SIG-M5 (cell line): Measurements from ENCODE around the gene ERC2.

ENCODE experiments used
- DNase-seq: peaks from one replicate; lab custom pipeline; 2025; lab: John Stamatoyannopoulos, UW

ERC2 gene

DNA sequence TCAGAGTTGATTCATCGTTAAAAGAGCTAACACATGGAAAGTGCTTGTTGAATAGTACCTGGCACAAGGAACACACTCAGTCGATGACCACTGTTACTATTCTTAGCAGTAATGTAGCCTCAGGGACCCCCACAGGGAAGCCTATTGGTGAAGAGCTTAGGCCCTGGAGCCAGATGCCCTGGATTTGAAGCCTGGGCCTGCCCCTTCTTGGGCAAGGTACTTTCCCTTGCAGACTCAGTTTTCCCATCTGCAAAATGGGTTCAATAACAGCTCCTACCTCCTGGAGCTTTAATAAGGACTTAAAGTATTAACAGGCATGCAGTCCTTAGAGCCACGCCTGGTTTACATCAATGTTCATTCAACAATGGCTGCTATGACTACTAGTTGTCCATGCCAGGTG lies 884.2 kb downstream of the ERC2 start:
- DNase-seq: no peak

DNA sequence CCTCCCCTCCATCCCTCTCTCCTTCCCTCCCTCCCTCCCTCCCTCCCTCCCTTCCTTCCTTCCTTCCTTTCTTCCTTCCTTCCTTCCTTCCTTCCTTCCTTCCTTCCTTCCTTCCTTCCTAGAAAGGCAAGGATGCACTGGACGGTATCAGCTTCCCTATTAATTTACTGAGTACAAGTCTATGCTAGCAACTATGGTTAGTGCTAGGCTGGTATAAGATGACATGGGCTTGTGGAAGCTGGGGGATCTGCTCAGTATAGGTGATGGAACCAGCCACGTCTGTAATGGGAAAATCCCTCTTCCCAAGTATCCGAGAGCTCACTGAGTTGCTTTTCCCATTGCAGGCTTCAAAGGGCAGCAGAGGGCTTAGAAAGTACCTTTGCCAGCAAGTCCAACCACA lies 884.8 kb downstream of the ERC2 start:
- no peak for DNase-seq

DNA sequence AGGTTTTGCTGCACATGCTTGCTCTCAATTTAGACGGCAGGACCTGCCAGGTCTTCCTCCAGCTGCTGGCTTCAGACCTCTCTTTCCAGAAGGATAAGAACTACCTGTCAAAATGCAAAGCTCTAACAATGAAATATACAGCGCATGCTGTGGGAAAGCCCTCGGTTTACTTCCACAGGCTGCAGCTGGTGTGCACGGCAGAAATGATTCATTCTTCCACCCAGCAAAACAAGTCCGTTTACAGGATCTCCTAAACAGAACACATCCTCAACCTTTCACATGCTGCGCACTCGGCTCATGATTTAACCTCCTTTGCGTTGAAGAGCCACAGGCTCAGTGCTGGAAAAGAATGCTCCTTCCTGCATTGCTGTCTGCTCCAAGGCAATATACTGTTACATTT lies 888.8 kb downstream of the ERC2 start:
- DNase-seq: no peak

DNA sequence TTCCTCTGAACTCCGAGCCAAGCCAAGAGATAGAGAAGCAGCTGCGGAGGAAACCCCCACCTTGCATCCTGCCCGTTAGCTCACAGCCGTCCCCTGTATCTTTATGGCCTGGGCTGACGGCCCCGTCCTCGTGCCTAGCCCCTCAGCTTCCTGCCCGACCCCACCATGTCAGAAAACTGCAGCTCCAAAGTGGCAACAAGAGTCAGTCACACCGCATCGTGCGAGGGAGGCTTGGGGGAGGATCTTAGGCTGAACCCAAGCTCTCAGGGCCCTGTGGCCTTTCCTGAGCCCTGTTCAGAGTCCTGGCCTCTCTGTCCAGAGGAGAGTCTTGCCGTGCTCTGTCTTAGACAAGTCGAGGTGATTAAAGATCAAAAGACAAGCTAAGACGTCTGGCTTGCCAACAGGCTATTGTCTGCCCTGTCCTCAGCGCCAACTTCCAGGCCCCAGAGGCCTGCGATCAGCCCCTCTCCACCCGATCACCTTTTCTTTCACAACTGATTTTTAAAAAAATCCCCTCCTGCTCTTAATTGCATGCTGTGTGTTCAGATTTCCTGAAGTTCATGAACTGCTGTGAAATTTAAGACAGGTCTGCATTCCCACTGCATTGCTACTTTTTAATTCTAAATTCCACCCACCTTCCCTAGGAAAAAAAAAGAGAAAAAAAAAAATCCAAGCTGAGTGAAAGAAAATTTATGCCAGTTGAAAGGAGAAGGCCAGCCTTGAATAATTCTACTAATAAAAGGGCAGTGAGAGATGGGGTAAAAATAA lies 891.5 kb downstream of the ERC2 start:
- DNase-seq: no peak

DNA sequence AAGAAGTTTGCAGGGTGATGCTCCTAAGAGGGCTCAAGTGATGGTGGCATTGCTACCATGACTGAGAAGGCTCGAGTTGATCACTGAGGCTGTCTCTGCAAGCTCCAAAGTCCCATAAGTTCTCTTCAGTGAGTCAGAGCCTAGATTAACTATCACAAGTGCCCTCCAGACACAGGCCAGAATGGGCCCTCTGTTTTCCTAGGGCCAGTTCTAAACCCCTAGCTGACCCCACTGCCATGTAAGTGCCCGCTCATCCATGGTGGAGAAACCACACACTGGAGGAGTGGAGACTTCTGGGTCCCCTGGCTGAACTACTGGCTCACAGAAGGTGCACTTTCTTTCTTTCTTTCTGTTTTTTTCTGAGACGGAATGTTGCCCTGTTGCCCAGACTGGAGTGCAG lies 893.6 kb downstream of the ERC2 start:
- DNase-seq: no peak

DNA sequence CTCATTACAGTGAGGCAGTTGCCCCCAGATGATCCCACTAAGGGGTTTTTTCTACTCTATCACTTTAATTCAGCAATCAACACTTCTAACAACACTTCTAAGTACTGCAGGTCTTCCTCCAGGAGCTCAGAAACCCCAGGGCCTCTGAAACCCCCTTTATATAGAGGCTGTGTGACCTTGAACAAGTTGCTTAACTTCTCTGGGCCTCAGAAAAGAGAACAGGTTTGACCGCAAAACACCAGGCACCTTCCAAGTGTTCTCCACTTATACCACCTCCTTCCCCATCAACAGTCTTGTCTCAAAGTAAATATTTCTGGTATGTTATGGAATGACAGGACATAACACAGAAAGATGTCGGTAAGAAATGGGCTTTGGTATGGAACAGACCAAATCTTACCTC lies 895.5 kb downstream of the ERC2 start:
- DNase-seq: no peak

DNA sequence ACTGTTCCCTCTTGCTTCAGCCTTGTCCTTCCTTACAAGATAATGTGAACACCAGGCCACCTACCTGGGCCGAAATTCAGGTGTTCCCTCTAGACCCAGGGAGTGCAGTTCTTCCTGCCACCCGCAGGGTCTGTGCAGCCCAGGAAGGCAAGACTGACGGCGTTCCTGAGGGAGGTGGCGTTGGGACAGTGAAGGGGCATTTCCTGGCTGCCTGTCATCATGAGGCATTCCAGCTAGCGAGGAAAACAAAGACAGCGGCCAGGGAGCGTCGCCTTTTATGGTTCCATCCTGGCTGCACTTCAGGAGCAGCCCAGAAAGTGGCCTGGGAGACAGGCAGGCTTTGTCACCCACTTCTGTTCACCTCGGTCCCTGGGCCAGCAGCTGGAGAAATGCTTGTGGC lies 896.4 kb downstream of the ERC2 start:
- no peak for DNase-seq

DNA sequence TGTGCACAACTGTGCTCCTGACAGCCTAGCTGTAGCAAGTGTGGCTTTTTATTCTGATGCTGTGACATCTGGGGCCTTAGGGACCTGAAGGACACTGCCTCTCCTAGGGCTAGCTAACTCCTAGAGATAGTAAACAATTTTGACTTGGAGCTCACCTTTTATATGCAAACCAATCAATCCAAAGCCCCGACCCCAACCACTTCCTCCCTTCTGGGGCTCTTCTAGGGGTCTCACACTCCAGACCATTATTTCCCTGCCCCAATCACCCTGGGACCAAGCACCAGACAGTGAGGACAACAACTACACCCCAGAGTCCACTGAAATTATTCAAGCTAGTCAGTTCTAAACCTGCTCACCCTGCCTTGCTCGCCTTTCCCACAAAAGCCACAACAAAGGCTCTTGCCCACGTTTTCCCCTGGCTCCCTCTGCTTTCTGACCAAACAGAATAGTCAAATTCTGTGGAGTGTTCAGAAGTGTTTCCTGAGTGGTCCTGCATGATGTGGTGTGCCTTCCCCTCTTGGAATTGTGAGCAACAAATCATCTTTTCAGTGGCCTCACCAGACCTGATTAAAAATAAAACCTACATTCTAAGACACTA lies 897.0 kb downstream of the ERC2 start:
- no peak for DNase-seq

DNA sequence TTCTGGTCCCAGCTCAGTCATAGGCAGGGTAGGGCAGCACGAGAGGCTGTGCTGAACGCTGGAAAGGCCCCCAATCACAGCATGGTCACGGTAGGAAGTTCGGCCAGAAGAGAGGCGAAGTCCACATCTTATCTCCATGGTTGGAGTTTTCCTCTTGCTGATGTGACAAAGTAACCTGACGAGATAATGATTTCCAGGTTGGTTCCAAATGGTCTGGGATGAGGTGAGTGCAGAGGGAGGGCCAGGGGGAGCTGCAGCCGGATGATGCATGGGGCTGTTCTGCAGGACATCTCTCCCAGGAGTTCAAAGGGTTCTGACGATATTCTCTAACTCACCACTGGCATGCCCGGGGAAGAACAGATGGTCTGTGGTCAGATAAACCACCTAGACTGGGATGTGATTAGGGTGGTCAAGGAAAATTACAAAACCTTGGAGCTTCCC lies 898.0 kb downstream of the ERC2 start:
- no peak for DNase-seq

DNA sequence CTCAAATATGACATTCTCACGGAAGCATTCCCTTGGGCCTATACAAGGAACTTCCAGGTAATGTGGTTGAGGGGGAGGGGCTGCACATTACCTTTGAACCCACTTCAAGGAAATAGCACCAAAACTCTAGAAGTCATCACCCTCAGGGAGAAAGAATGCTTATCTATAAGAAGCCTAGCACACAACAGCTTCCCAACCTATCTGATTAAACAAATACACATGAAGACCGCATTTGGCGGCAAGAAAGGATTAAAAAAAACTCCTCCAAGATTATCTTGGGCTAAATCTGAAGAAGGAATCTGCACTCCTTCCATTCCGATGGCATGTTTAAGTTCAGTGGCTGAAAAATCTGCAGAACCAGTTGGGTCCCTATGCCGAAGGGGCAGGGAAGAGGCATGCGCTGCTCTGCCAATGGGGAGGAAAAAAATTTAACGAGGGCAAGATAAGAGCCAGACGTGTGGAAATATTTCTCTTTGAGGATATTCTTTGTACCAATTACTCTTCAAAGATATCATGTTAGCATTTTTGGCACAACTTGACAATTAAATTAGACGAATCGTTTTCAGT lies 899.2 kb downstream of the ERC2 start:
- no peak for DNase-seq

DNA sequence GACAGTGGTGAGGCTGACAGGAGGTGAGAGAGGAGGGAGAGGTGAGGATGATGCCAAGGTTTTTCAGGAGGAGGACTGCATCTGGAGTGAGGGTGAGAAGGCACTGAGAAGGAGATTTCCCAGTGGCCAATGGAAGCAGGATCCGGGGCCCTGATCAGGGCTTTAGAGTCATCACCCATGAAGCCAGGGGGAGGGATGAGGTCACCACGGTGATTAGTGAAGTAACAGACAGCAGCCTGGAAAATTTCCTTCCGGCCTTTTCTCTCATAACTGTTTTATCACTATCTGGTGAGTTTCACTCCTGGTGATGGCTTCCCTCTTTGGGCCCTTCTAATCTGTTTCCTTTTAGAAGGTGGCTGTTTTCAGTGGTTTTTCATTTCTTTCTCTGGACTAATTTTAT lies 900.7 kb downstream of the ERC2 start:
- no peak for DNase-seq

DNA sequence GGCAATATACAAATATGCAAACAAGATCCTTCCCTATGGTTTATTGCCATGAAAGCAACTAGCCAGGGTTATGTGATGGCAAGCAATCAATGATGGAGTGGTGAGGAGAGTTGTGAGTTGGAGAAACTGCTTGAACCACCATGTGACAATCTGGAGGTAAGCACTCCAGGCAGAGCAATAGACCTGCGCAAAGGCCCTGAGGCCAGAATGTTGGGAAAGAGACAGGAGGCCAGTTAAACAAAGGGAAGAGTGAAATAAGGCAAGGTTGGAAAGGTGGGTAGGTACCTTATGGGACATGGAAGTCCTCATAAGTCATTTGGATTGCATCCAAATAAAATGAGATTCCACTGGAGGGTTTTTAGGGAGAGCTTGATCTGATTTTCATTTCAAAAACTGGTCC lies 901.1 kb downstream of the ERC2 start:
- no peak for DNase-seq

DNA sequence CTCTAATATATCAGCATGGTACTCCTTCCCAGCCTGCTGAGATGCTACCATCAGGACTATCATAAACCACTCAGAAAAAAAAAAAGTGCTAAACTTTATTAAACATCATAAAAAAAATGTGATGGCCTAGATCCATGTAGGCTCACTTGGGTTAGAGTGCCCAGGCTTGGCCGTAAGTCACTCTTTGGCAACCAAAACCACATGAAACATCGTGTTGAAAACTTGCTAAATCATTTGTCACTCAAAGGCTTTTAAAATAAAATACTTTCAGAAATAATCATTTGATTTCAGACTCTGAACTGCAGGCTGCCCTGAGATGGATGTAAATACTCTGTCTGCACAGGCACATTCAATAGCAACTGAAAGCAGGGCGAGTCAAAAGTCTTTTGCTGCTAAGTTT lies 902.7 kb downstream of the ERC2 start:
- DNase-seq: no peak

DNA sequence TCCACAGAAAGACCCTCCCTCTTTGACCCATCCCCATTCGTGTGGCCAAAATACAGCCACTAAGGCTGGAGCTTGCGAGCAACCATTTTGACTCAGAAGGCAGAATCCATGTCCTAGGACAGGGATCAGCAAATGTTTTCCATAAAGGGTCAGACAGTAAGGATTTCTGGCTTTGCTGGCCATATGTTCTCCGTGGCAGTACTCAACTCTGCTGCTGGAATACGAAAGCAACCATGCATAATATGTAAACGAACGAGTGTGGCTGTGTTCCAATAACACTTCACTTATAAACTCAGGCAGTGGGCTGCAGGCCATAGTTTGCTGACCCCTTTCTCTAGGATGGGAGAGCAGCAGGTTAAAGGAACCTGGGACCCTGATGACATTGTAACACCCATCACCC lies 903.5 kb downstream of the ERC2 start:
- no peak for DNase-seq

DNA sequence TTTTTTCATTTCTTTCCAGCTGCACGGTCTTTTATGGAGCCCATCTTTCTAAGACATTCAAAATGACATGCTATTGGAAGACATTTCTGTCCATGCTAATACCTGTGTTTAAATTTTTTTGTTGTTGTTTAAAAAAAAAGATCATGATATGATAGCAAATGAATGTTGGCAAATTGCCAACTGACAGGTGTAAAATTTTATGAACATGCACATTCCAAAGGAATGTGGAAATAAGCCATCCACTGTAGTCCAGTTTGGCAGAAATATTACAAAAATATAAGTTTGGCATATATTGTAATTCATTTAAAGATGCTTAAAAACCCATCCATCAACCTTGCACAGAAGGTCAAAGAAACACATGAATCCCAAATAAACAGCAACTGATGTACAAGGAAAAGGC lies 905.6 kb downstream of the ERC2 start:
- DNase-seq: no peak

DNA sequence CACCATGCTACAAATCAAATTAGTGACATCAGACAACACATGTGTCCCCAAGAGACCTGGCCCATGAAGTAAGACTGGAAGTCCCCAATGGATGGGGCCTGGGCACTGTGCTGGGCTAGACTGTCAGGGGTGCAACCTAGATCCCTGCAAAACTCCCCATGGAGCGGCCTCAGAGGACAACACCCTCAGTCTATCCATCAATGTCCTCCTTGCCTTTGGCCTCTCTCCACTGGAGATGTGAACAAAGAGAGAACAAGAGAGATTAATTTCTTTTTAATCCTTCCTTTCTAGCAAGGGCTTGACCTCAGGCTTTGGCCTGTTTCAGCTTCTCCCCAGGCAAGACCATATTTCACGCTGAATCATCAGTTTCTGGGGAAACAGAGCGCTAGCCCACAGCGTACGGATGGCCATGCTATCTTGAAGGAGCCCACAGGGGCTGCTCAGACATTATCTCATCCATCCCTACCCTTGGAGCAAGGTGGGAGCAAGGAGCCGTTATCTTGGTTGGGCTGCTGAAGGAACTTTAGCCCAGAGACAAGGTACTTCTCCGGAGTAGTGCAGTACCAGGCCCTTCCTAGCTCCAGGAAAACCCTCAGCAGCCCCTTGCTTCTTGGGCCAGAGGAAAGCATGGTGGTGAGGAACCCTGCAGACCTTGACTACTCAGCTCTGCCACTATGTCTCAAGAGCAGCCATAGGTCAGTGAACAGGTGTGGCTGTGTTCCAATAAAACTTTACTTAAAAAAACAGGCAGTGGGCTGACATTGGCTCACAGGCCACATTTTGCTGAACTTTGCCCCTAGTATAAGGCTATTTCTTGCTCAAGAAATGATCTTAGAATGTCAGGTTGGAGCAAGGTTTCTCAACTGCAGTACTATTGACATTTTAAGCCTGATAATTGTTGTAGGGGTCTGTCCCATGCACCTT lies 908.5 kb downstream of the ERC2 start:
- no peak for DNase-seq

DNA sequence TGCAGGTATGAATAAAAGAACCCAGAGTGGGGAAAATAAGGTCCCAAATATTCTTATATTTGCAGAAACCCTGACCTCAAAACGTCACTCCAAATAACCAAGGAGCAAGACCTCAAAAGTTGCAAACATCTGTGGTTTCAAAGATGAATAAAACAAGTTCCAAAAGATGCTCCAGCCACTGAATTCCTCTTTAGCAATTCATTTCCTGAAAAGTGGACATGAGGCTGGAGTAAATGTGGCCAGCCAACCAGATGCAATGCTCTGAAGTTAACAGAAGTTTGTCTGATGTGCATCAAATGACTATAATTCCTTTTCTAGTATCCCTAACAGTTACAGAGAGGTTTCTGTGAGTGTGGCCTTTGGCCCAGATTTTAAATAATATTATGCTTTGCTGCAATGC lies 910.0 kb downstream of the ERC2 start:
- DNase-seq: no peak

DNA sequence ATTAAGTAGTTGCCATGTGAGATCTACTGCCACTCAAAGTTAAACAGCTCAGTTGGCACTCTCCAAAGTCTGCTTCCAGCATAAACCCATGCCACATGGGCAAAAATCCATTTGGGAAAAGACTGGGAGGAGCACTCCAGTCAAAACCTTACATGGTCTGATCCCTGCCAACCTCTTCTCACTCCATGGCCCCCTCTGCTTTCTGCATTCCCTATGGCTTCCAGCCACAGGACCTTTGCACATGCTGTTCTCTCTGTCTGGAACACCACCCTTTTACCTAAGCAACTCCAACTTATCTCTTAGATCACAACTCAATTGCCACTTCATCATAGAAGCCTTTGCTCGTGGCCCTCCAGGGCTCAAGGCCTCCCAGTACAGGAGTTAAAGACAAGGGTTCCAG lies 910.7 kb downstream of the ERC2 start:
- DNase-seq: no peak

DNA sequence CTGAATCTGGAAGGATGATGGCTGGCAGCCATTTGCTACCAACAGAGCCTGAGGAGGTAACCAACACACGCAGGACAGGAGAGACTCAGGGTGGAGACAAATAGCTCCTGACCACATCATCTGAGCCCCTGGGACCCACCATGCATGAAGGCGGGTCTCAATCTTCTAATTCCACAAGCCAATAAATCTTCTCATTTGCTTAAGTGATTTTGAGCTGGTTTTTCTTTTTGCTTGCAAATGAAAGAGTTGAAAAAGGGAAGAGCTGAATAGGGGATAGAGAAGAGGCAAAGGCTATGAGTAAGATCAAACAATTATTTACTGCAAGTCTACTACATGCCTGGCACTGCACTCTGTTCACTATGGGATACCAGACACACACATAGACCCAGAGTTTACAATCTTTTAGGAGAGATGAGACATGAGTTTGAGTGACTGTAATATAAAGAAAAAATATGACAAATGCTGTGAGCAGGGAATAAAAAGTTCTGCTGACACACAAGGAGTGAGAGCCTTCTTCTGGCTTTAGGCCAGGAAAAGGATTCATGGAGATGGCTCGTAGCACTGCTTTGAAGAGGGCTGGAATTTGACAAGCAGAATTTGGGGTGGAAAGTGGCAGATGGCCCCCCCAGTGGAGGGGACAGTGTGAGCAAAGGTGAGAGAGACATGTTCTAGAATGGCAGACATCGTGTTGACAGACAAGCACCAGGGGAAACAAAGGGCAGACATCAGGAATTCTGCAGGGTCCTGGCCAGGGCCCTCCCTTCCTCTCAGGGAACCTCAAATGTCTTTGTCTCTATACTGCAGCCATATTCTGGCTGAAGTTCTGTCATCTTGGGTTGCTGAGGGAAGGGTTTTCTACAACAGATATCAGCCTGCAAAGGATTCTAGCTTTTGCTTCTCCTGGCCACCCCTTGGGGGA lies 911.4 kb downstream of the ERC2 start:
- no peak for DNase-seq

DNA sequence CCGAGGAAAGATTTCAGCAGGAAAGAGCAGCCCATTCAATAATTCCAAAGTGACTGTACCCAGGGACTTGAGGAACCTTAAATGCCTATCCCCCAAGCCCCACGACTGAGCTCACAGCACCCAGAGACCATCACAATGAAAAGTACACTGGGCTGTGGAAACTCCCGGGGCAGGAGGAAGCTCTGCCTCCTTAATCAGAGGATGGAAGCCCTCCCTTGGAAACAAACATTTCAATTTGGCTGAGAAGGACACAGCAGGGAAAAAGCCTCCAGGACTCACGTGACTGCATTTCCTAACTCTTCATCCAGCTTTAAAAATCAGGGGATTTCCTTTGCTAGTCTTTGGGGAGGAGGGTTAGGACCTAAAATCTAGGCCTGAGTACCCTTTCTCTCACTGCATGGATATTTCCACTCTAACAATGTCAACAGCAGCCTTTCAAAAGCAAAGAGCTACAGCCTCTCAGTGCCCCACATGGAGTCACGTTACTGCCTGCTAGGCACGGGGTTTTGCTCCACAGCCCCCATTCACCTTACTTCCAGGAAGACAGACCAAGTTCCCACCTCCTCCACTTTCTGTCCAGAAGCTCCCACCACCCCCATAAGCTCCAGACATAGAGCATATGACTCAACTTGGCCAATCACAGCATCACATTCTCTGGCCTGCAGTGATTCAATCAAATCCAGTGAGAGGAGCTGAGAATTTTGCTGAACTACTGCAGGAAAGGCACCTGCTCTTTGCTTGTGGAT lies 912.2 kb downstream of the ERC2 start:
- DNase-seq: no peak
